ENCODE measurements around the gene PDZRN3.

GRCh38 chr3:73601011-73601410 lies 23.7 kb downstream of the PDZRN3 start:
- TF ChIP-seq, protein P1, sequence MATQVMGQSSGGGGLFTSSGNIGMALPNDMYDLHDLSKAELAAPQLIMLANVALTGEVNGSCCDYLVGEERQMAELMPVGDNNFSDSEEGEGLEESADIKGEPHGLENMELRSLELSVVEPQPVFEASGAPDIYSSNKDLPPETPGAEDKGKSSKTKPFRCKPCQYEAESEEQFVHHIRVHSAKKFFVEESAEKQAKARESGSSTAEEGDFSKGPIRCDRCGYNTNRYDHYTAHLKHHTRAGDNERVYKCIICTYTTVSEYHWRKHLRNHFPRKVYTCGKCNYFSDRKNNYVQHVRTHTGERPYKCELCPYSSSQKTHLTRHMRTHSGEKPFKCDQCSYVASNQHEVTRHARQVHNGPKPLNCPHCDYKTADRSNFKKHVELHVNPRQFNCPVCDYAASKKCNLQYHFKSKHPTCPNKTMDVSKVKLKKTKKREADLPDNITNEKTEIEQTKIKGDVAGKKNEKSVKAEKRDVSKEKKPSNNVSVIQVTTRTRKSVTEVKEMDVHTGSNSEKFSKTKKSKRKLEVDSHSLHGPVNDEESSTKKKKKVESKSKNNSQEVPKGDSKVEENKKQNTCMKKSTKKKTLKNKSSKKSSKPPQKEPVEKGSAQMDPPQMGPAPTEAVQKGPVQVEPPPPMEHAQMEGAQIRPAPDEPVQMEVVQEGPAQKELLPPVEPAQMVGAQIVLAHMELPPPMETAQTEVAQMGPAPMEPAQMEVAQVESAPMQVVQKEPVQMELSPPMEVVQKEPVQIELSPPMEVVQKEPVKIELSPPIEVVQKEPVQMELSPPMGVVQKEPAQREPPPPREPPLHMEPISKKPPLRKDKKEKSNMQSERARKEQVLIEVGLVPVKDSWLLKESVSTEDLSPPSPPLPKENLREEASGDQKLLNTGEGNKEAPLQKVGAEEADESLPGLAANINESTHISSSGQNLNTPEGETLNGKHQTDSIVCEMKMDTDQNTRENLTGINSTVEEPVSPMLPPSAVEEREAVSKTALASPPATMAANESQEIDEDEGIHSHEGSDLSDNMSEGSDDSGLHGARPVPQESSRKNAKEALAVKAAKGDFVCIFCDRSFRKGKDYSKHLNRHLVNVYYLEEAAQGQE (IDR thresholded peaks at IDR 0.05; ENCODE audit: insufficient read depth in 1 of 2, low read depth in 2 of 2, low read length in 2 of 2), result no peak
- TF ChIP-seq POLR2AphosphoS5 (IDR thresholded peaks at IDR 0.05; ENCODE audit: low read depth, low read length), result no peak
- no peak for TF ChIP-seq FOXP2 (optimal IDR thresholded peaks at IDR 0.05; ENCODE audit: borderline replicate concordance, extremely low read depth, extremely low read length, insufficient read depth)
